Endothelial cell of umbilical vein (primary cell): ENCODE measurements around the gene RPS25. TPM values are rescaled to one million over a fixed set of nuclear protein-coding genes. Genes with fewer than 3 reads are reported as not detected.

Experiments used
- BruUV-seq: library from RNA; stranded (reverse); fragments of 400-500 nt; replicated peaks from 2 replicates; lab custom pipeline; 2021; lab: Mats Ljungman, UMichigan
- CTCF ChIA-PET: fragments of 300-600, 350-600 bp; sonication (Branson Sonifier 250); formaldehyde crosslinking; loops from one replicate; lab custom pipeline; 2021; ENCODE audit warnings: antibody characterized with exemption, inconsistent platforms; lab: Charles Lee
- POLR2A ChIA-PET: fragments of 300-600, 350-600 bp; sonication (Branson Sonifier 250); formaldehyde crosslinking; loops from one replicate; lab custom pipeline; 2021; ENCODE audit warnings: antibody characterized with exemption, inconsistent platforms; lab: Charles Lee
- DNase-seq: peaks from one replicate; pipeline ENCODE4 v3.0.0-alpha.2; 2011; ENCODE audit warnings: low read depth, low spot score
- FAIRE-seq: peaks from 2 replicates; lab custom pipeline; 2011; peaks lifted over from hg19 to GRCh38; lab: Jason Lieb, UNC
- H2AFZ ChIP-seq: 2 replicates; pipeline ENCODE4 v1.6.0; 2012; ENCODE audit warnings: low read depth, low read length, control low read depth, inconsistent platforms
- H3K27ac ChIP-seq: 2 replicates; pipeline ENCODE4 v1.5.1; 2011; ENCODE audit warnings: low read depth, mild to moderate bottlenecking, control low read depth, low read length, moderate library complexity; ENCODE audit not compliant: insufficient read depth
- H3K27me3 ChIP-seq, 2 experiments: 2 replicates each; pipeline versions ENCODE4 v1.6.0 to v1.6.1; 2011; ENCODE audit warnings: low read length in 2 of 2, mixed read lengths in 1 of 2; ENCODE audit not compliant: control insufficient read depth in 2 of 2, insufficient read depth in 2 of 2
- H3K36me3 ChIP-seq, 2 experiments: 2 replicates in 1 of 2; 3 replicates in 1 of 2; pipeline ENCODE4 v1.5.1; 2011; ENCODE audit warnings: low read length in 2 of 2, mild to moderate bottlenecking in 1 of 2, moderate library complexity in 1 of 2; ENCODE audit not compliant: control insufficient read depth in 2 of 2, insufficient read depth in 2 of 2; ENCODE audit errors: extremely low read depth in 1 of 2
- H3K4me1 ChIP-seq: 3 replicates; pipeline ENCODE4 v1.5.1; 2011; ENCODE audit warnings: mild to moderate bottlenecking, low read length; ENCODE audit not compliant: control insufficient read depth, insufficient read depth; ENCODE audit errors: extremely low read depth
- H3K4me2 ChIP-seq: 2 replicates; pipeline ENCODE4 v1.6.1; 2011; ENCODE audit warnings: low read length, control low read depth, mixed read lengths; ENCODE audit not compliant: insufficient read depth
- H3K4me3 ChIP-seq, 3 experiments: fragments of 200-600 bp in 1 of 3; sonication (generic), shearing (Covaris generic) in 1 of 3; replicated peaks in 1 of 3; 2 replicates each; pipeline ENCODE4 v1.5.1; 2011 to 2016; ENCODE audit warnings: control low read depth in 3 of 3, low read length in 3 of 3, mild to moderate bottlenecking in 2 of 3, inconsistent platforms in 1 of 3, low read depth in 1 of 3, moderate library complexity in 1 of 3; ENCODE audit not compliant: insufficient read depth in 1 of 3
- H3K79me2 ChIP-seq: 2 replicates; pipeline ENCODE4 v1.6.0; 2012; ENCODE audit warnings: low read length, inconsistent platforms; ENCODE audit not compliant: control insufficient read depth, insufficient read depth
- H3K9ac ChIP-seq: replicated peaks from 2 replicates; pipeline ENCODE3; 2011; ENCODE audit warnings: low read length, control low read depth; ENCODE audit not compliant: insufficient read depth; ENCODE audit errors: extremely low read depth
- H3K9me1 ChIP-seq: replicated peaks from 3 replicates; pipeline ENCODE4 v1.6.0; 2011; ENCODE audit warnings: mild to moderate bottlenecking, low read length; ENCODE audit not compliant: control insufficient read depth, insufficient read depth; ENCODE audit errors: extremely low read depth
- H3K9me3 ChIP-seq: replicated peaks from 2 replicates; pipeline ENCODE4 v1.5.1; 2012; ENCODE audit warnings: low read length, inconsistent platforms; ENCODE audit not compliant: control insufficient read depth, insufficient read depth
- H4K20me1 ChIP-seq: replicated peaks from 2 replicates; pipeline ENCODE3; 2011; ENCODE audit warnings: mild to moderate bottlenecking, low read length; ENCODE audit not compliant: control insufficient read depth, insufficient read depth; ENCODE audit errors: extremely low read depth
- GATA2 ChIP-seq: IDR thresholded peaks from 2 replicates; pipeline ENCODE4 v1.7.0; 2011; ENCODE audit warnings: low read depth, mild to moderate bottlenecking, moderate library complexity, mixed read lengths, low read length; ENCODE audit not compliant: insufficient read length, insufficient read depth
- JUN ChIP-seq: IDR thresholded peaks from 2 replicates; pipeline ENCODE4 v1.6.1; 2011; ENCODE audit warnings: borderline replicate concordance, low read depth; ENCODE audit not compliant: insufficient read length, insufficient read depth
- MYC ChIP-seq: IDR thresholded peaks from one replicate; pipeline ENCODE4 v1.6.1; 2011; ENCODE audit warnings: mild to moderate bottlenecking, low read depth, low read length
- POLR2AphosphoS5 ChIP-seq: IDR thresholded peaks from 2 replicates; pipeline ENCODE4 v1.6.1; 2012; ENCODE audit warnings: low read depth, mild to moderate bottlenecking, control low read depth, low read length, moderate library complexity; ENCODE audit not compliant: insufficient read depth
- dilution Hi-C: fragments of 300-500 bp; cut with MboI; formaldehyde crosslinking; loops from one replicate; pipeline ENCODE4 v1.15.0; 2019; ENCODE audit warnings: low sequenced_read_pairs; ENCODE audit not compliant: extremely low pct_ligation_motif_present
- intact Hi-C: fragments of 100-400 bp; cut with micrococcal nuclease; formaldehyde crosslinking; loops from one replicate; pipeline ENCODE4 v1.10.0; 2022
- polyA plus RNA-seq, 4 experiments: library from polyadenylated mRNA; depleted of rRNA in 3 of 4; stranded (reverse) in 3 of 4; unstranded in 1 of 4; fragments of >200 nt; gene quantifications; 2 replicates each; pipeline versions ENCODE4 v1.2.1 to v1.2.3, GENCODE V29; 2011 to 2012; ENCODE audit warnings: missing spikeins in 1 of 4
- total RNA-seq: library from RNA; stranded (reverse); gene quantifications from 2 replicates; pipeline ENCODE4 v1.2.3, GENCODE V29; 2021

Gene RPS25
- total and polyA plus RNA-seq, 2 donors (not counting 3 experiments of a cell fraction or from before 2014, with no cell fraction given), result 887 to 992 TPM

- ChIA-PET CTCF (interaction anchor here (1.0 kb wide), 1 partner anchor 313 kb away, joined by 3 read pairs; no protein-coding TSS in a partner anchor), POLR2A (no interaction called here)
These were observed 6.9 kb upstream of the RPS25 start for GRCh38 chr11:119025099-119025473.

DNA sequence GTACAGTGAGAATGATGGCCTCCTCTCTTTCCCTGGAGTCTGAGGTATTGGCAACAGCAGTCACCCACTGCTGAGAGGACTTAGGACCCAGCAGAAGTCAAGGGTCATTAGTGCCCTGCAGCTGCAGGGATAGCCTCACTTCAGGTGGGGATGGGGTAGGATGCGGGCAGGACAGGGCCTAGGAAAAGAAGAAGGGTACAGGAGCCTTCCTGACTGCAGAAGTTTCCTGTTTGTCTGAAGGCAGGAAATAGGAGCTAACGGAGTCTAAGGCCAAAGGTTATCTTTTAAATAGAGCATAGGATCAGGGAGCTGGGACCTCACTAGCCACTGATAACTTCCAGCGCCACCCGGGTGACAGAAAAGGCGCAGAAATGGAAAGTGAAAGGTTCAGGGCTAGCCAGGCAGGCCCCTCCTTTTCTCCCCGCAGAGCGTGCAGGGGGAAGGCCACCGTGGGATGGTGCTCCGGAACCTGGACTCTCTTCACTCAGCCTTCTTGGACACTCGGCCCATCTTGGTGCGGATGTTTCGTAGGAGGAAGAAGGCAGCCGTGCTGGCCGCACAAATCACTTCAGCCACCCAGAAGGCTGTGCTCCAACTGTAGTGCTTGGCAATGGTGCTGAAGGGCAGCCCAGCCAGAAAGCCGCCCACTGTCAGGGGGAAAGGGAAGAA is 6.4 kb upstream of the RPS25 start:
- no peak for FAIRE-seq

More at GRCh38 chr11:119025099-119025473, 6.9 kb upstream of the RPS25 start:
- dilution Hi-C loops, result no loop called here
- Histone ChIP-seq H3K4me1 (peaks cover 18% of the 10 kb centered on the region), H3K27ac (no peak overlapping the region), H3K79me2 (peaks cover 5% of the 10 kb centered on the region), H3K4me3 (no peak overlapping the region), H4K20me1 (no peaks in the 10 kb centered on the region), H3K4me2 (no peak overlapping the region), H3K9me3 (no peaks in the 10 kb centered on the region), H3K27me3 (no peaks in the 10 kb centered on the region), H2AFZ (no peak overlapping the region), H3K9me1 (no peaks in the 10 kb centered on the region), H3K9ac (no peak overlapping the region), H3K36me3 (peaks cover 6 to 19% of the 10 kb centered on the region in 2 experiments)
- intact Hi-C loops, result no loop called here
- FAIRE-seq, result no peak
- BruUV-seq, result no TSS peak
- no peak for DNase-seq
- TF ChIP-seq MYC (no peak), JUN (no peak), GATA2 (no peak)

More for the DNA sequence above, 6.4 kb upstream of the RPS25 start:
- ChIA-PET POLR2A (no interaction called here), CTCF (interaction anchor here (1.0 to 1.1 kb wide), 2 partner anchors 27 to 314 kb away, joined by 3 read pairs; no protein-coding TSS in a partner anchor)
- H4K20me1 ChIP-seq, result no peaks in the 10 kb centered on the region
- no peaks in the 10 kb centered on the region for H3K9me3 ChIP-seq
- no peaks in the 10 kb centered on the region for H3K9me1 ChIP-seq
- H3K36me3 ChIP-seq, result peaks cover 6 to 19% of the 10 kb centered on the region in 2 experiments
- no peak overlapping the region for H2AFZ ChIP-seq
- dilution Hi-C loops, result no loop called here
- intact Hi-C loops, result no loop called here
- no peak overlapping the region for H3K9ac ChIP-seq
- no peak overlapping the region for H3K27ac ChIP-seq
- peaks cover 19% of the 10 kb centered on the region for H3K4me1 ChIP-seq
- no peak overlapping the region for H3K4me3 ChIP-seq
- no peak overlapping the region for H3K4me2 ChIP-seq
- no TSS peak for BruUV-seq
- no peaks in the 10 kb centered on the region for H3K27me3 ChIP-seq
- DNase-seq, result no peak
- no peak for TF ChIP-seq JUN
- TF ChIP-seq POLR2AphosphoS5, result no peak
- peaks cover 10% of the 10 kb centered on the region for H3K79me2 ChIP-seq
